A673 (cell line): Measurements from ENCODE around the gene ARID3C.

Experiments used
- EZH2 ChIP-seq: fragments of 200-600 bp; sonication (generic); IDR thresholded peaks from 2 replicates; pipeline ENCODE4 v1.6.1; 2017; ENCODE audit warnings: borderline replicate concordance, low read depth, mild to moderate bottlenecking, mixed read lengths, antibody characterized with exemption, low read length; ENCODE audit not compliant: poor library complexity, severe bottlenecking
- TF ChIP-seq, protein P1 (sequence below): fragments of 300-800, 200-600 bp; sonication (generic); conservative IDR thresholded peaks from 2 replicates; pipeline ENCODE4 v1.5.1; 2017; ENCODE audit warnings: low read depth, mild to moderate bottlenecking, antibody characterized with exemption, low read length, moderate library complexity, mixed read lengths

DNA sequence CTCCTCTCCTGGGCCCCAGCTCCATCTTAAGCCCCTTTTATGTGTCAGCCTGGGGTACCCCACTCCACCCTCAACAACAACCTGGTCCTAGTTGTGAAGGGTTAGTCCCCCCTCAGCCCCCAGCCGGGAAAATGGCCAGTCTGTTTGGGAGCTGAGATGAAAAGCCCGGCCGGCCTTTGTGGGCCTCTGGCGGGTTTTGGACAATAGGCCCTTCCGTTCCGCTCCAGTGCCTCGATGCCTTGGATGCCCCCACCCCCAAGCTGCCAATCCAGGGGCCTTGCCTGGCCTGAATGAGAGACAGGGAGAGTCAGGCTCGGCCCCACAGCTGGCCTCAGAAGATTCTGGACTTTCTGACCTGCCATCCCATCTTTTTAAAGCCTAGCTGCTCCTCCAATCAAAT is 48.5 kb downstream of the ARID3C start:
- TF ChIP-seq, protein P1, sequence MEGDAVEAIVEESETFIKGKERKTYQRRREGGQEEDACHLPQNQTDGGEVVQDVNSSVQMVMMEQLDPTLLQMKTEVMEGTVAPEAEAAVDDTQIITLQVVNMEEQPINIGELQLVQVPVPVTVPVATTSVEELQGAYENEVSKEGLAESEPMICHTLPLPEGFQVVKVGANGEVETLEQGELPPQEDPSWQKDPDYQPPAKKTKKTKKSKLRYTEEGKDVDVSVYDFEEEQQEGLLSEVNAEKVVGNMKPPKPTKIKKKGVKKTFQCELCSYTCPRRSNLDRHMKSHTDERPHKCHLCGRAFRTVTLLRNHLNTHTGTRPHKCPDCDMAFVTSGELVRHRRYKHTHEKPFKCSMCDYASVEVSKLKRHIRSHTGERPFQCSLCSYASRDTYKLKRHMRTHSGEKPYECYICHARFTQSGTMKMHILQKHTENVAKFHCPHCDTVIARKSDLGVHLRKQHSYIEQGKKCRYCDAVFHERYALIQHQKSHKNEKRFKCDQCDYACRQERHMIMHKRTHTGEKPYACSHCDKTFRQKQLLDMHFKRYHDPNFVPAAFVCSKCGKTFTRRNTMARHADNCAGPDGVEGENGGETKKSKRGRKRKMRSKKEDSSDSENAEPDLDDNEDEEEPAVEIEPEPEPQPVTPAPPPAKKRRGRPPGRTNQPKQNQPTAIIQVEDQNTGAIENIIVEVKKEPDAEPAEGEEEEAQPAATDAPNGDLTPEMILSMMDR: no peak
- no peak for TF ChIP-seq EZH2
